ENCODE results near the gene EDC4. TPM values are rescaled to one million over a fixed set of nuclear protein-coding genes. Genes with fewer than 3 reads are reported as not detected.
A peak's percentile ranks its signal among the peaks of the same experiment; 100 is the strongest.

The EDC4 gene
- total and polyA plus RNA-seq, 2 of the 13 experiments (the other 11 are each of a cell fraction or from before 2014, with no cell fraction given): 51.4 to 59.1 TPM

GRCh38 chr16:67892899-67893742 lies 20.3 kb downstream of the EDC4 start, which contains the start of gene PSKH1 (continued):
- TF ChIP-seq, protein P1, sequence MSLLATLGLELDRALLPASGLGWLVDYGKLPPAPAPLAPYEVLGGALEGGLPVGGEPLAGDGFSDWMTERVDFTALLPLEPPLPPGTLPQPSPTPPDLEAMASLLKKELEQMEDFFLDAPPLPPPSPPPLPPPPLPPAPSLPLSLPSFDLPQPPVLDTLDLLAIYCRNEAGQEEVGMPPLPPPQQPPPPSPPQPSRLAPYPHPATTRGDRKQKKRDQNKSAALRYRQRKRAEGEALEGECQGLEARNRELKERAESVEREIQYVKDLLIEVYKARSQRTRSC (CRISPR knock-in tag; IDR thresholded peaks at IDR 0.05; ENCODE audit: low read depth): 0 out of 2 replicates have a peak, but pooled peaks have one; percentile 51
- TF ChIP-seq ZNF720 (CRISPR knock-in tag; IDR thresholded peaks at IDR 0.05) (no peak), ZNF792 (CRISPR knock-in tag; IDR thresholded peaks at IDR 0.05) (0 out of 2 replicates have a peak, but pooled peaks have one; percentile 18), HOXD1 (CRISPR knock-in tag; IDR thresholded peaks at IDR 0.05) (peak; percentile 92), ZSCAN21 (CRISPR knock-in tag; IDR thresholded peaks at IDR 0.05; ENCODE audit: borderline replicate concordance) (peak; percentile 81), ZFAT (CRISPR knock-in tag; conservative IDR thresholded peaks at IDR 0.05) (peak; percentile 88; the same call in 1 of the 2 replicates), MAZ (IDR thresholded peaks at IDR 0.05; ENCODE audit: borderline replicate concordance, low read depth, low read length) (peak; percentile 32; the same call in 1 of the 2 replicates), MAZ (CRISPR knock-in tag; IDR thresholded peaks at IDR 0.05; ENCODE audit: low read depth) (peak; percentile 77), ZNF12 (CRISPR knock-in tag; IDR thresholded peaks at IDR 0.05) (peak; percentile 41; the same call in 1 of the 2 replicates), IRX3 (CRISPR knock-in tag; IDR thresholded peaks at IDR 0.05; ENCODE audit: borderline replicate concordance, low read depth) (no peak; the same call in 1 of the 2 replicates), ZNF430 (CRISPR knock-in tag; IDR thresholded peaks at IDR 0.05) (0 out of 2 replicates have a peak, but pooled peaks have one; percentile 27), TOE1 (CRISPR knock-in tag; IDR thresholded peaks at IDR 0.05) (no peak), MXD4 (CRISPR knock-in tag; IDR thresholded peaks at IDR 0.05) (0 out of 2 replicates have a peak, but pooled peaks have one; percentile 19), ZIK1 (CRISPR knock-in tag; IDR thresholded peaks at IDR 0.05; ENCODE audit: borderline replicate concordance, low read depth) (peak; percentile 23; the same call in 1 of the 2 replicates), DNMT1 (CRISPR knock-in tag; IDR thresholded peaks at IDR 0.05) (0 out of 2 replicates have a peak, but pooled peaks have one; percentile 52), ZNF784 (CRISPR knock-in tag; IDR thresholded peaks at IDR 0.05; ENCODE audit: borderline replicate concordance) (peak; percentile 53; the same call in 1 of the 2 replicates), ZNF230 (CRISPR knock-in tag; IDR thresholded peaks at IDR 0.05) (peak; percentile 23; the same call in 1 of the 2 replicates), SPEN (CRISPR knock-in tag; IDR thresholded peaks at IDR 0.05; ENCODE audit: low read depth) (peak; percentile 75; the same call in 1 of the 2 replicates), HDAC2 (CRISPR knock-in tag; IDR thresholded peaks at IDR 0.05) (peak; percentile 27), SKI (IDR thresholded peaks at IDR 0.05; ENCODE audit: partially characterized antibody) (peak; percentile 6), MYPOP (CRISPR knock-in tag; IDR thresholded peaks at IDR 0.05) (peak; percentile 65; the same call in 1 of the 2 replicates)
- TF ChIP-seq, protein P2, sequence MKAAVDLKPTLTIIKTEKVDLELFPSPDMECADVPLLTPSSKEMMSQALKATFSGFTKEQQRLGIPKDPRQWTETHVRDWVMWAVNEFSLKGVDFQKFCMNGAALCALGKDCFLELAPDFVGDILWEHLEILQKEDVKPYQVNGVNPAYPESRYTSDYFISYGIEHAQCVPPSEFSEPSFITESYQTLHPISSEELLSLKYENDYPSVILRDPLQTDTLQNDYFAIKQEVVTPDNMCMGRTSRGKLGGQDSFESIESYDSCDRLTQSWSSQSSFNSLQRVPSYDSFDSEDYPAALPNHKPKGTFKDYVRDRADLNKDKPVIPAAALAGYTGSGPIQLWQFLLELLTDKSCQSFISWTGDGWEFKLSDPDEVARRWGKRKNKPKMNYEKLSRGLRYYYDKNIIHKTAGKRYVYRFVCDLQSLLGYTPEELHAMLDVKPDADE (CRISPR knock-in tag; IDR thresholded peaks at IDR 0.05): peak; percentile 78; the same call in 1 of the 2 replicates
- TF ChIP-seq, protein P3, sequence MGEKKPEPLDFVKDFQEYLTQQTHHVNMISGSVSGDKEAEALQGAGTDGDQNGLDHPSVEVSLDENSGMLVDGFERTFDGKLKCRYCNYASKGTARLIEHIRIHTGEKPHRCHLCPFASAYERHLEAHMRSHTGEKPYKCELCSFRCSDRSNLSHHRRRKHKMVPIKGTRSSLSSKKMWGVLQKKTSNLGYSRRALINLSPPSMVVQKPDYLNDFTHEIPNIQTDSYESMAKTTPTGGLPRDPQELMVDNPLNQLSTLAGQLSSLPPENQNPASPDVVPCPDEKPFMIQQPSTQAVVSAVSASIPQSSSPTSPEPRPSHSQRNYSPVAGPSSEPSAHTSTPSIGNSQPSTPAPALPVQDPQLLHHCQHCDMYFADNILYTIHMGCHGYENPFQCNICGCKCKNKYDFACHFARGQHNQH (CRISPR knock-in tag; IDR thresholded peaks at IDR 0.05): no peak; the same call in none of the 2 replicates
- TF ChIP-seq, protein P4, sequence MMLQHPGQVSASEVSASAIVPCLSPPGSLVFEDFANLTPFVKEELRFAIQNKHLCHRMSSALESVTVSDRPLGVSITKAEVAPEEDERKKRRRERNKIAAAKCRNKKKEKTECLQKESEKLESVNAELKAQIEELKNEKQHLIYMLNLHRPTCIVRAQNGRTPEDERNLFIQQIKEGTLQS (CRISPR knock-in tag; IDR thresholded peaks at IDR 0.05): 0 out of 2 replicates have a peak, but pooled peaks have one; percentile 54
